ENCODE data around the gene DIAPH2. TPM values are rescaled to one million over a fixed set of nuclear protein-coding genes. Genes with fewer than 3 reads are reported as not detected.

The DIAPH2 gene
- total and polyA plus RNA-seq, 9 of the 15 experiments (the other 6 are each of a cell fraction or from before 2014, with no cell fraction given) = 0.01 to 0.18 (median 0.07) TPM; not detected in 1

DNA sequence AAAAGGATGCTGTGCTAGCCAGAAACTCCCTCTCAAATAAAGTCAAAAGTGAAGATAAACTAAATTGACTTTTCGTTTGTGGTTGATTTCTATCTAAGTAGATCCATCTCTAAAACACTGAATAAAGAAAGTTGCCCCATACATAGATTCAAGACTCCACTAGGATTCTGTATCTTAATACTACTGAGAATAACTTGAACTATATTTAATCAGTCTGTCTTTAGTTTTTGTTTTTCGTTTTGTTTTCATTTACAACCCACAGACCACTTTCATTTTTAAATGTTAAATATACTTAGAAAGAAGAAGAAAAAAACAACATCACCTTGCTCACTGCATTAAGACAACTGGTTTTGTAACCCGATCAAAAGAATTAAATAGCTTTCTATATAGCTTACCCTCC, 854.1 kb downstream of the DIAPH2 start:
- Histone ChIP-seq H3K27ac (ENCODE audit: extremely low read depth, low read depth, low read length) (no peak overlapping the region), H3K9me1 (ENCODE audit: control insufficient read depth, insufficient read depth, low read length) (no peaks in the 10 kb centered on the region), H3K36me3 (ENCODE audit: control insufficient read depth, insufficient read depth, low read length) (no peaks in the 10 kb centered on the region), H3K9ac (ENCODE audit: insufficient read depth in 1 of 2, low read depth in 2 of 2, low read length in 2 of 2) (no peak overlapping the region), H3K4me3 (no peak overlapping the region), H4K20me1 (replicated peaks; ENCODE audit: control insufficient read depth, insufficient read depth, low read length) (no peaks in the 10 kb centered on the region), H2AFZ (ENCODE audit: low read depth, low read length) (no peak overlapping the region), H3K4me2 (ENCODE audit: insufficient read depth, low read length) (no peak overlapping the region), H3K4me1 (replicated peaks in 1 of 2; ENCODE audit: control insufficient read depth in 2 of 2, insufficient read depth in 2 of 2, low read length in 2 of 2) (no peaks in the 10 kb centered on the region), H3K79me2 (ENCODE audit: control insufficient read depth, insufficient read depth, low read length) (no peaks in the 10 kb centered on the region), H3K27me3 (ENCODE audit: control insufficient read depth in 2 of 2, insufficient read depth in 2 of 2, low read length in 2 of 2) (no peaks in the 10 kb centered on the region), H3K9me3 (replicated peaks; ENCODE audit: control insufficient read depth, insufficient read depth, low read depth, low read length) (no peaks in the 10 kb centered on the region; the same call in 1 of the 2 replicates)
- in situ Hi-C loops (cut with MboI) = no loop called here
- ChIA-PET CTCF (ENCODE audit: low intra/inter-chr PET ratio) (no interaction called here), POLR2A (no interaction called here)
- intact Hi-C loops (cut with micrococcal nuclease) = no loop called here
- WGBS (ENCODE audit: insufficient coverage, low coverage, missing lambda C conversion rate) = 4% methylated on average over 2 of the region's 3 CpGs
- ATAC-seq = no peak
- FAIRE-seq = no peak
- no TSS peak for BruUV-seq (replicated peaks)
- DNase-seq (ENCODE audit: extremely low read depth in 1 of 4, low spot score in 3 of 4) = no peak
- TF ChIP-seq, protein P1, sequence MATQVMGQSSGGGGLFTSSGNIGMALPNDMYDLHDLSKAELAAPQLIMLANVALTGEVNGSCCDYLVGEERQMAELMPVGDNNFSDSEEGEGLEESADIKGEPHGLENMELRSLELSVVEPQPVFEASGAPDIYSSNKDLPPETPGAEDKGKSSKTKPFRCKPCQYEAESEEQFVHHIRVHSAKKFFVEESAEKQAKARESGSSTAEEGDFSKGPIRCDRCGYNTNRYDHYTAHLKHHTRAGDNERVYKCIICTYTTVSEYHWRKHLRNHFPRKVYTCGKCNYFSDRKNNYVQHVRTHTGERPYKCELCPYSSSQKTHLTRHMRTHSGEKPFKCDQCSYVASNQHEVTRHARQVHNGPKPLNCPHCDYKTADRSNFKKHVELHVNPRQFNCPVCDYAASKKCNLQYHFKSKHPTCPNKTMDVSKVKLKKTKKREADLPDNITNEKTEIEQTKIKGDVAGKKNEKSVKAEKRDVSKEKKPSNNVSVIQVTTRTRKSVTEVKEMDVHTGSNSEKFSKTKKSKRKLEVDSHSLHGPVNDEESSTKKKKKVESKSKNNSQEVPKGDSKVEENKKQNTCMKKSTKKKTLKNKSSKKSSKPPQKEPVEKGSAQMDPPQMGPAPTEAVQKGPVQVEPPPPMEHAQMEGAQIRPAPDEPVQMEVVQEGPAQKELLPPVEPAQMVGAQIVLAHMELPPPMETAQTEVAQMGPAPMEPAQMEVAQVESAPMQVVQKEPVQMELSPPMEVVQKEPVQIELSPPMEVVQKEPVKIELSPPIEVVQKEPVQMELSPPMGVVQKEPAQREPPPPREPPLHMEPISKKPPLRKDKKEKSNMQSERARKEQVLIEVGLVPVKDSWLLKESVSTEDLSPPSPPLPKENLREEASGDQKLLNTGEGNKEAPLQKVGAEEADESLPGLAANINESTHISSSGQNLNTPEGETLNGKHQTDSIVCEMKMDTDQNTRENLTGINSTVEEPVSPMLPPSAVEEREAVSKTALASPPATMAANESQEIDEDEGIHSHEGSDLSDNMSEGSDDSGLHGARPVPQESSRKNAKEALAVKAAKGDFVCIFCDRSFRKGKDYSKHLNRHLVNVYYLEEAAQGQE (IDR thresholded peaks at IDR 0.05; ENCODE audit: borderline replicate concordance) = no peak
- TF ChIP-seq, protein P1 (CRISPR knock-in tag; IDR thresholded peaks at IDR 0.05; ENCODE audit: low read depth) = no peak
- TF ChIP-seq, protein P2, sequence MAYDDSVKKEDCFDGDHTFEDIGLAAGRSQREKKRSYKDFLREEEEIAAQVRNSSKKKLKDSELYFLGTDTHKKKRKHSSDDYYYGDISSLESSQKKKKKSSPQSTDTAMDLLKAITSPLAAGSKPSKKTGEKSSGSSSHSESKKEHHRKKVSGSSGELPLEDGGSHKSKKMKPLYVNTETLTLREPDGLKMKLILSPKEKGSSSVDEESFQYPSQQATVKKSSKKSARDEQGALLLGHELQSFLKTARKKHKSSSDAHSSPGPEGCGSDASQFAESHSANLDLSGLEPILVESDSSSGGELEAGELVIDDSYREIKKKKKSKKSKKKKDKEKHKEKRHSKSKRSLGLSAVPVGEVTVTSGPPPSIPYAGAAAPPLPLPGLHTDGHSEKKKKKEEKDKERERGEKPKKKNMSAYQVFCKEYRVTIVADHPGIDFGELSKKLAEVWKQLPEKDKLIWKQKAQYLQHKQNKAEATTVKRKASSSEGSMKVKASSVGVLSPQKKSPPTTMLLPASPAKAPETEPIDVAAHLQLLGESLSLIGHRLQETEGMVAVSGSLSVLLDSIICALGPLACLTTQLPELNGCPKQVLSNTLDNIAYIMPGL (CRISPR knock-in tag; IDR thresholded peaks at IDR 0.05) = no peak
- no peak for TF ChIP-seq BRCA1 (IDR thresholded peaks at IDR 0.05)
- no peak for TF ChIP-seq BRCA1 (CRISPR knock-in tag; IDR thresholded peaks at IDR 0.05)
- no peak for TF ChIP-seq FOXP1 (CRISPR knock-in tag; IDR thresholded peaks at IDR 0.05)
- TF ChIP-seq MYNN (IDR thresholded peaks at IDR 0.05) = no peak
- no peak for TF ChIP-seq MYNN (CRISPR knock-in tag; IDR thresholded peaks at IDR 0.05)
- TF ChIP-seq ZC3H4 (CRISPR knock-in tag; IDR thresholded peaks at IDR 0.05; ENCODE audit: borderline replicate concordance) = no peak
- TF ChIP-seq MCM3 (IDR thresholded peaks at IDR 0.05) = no peak
- no peak for TF ChIP-seq U2AF1 (optimal IDR thresholded peaks at IDR 0.05; ENCODE audit: low read depth, low read length)
- TF ChIP-seq NEUROD1 (IDR thresholded peaks at IDR 0.05; ENCODE audit: borderline replicate concordance, low read depth, low read length, partially characterized antibody) = no peak
- TF ChIP-seq ZNF140 (CRISPR knock-in tag; IDR thresholded peaks at IDR 0.05) = no peak
- TF ChIP-seq YY1 (IDR thresholded peaks at IDR 0.05; ENCODE audit: borderline replicate concordance in 1 of 3, control insufficient read depth in 1 of 3, extremely low read depth in 1 of 3, insufficient read depth in 3 of 3, insufficient read length in 1 of 3, insufficient replicate concordance in 2 of 3, low read depth in 1 of 3, low read length in 2 of 3) = no peak
- no peak for TF ChIP-seq ZNF23 (CRISPR knock-in tag; IDR thresholded peaks at IDR 0.05)
